HG03469 (cell line): ENCODE measurements around the gene KRTAP6-3.

ENCODE experiments used
- ATAC-seq: cut with Tn5 transposase; IDR thresholded peaks from one replicate; pipeline ENCODE4 v1.9.1; 2021; ENCODE audit warnings: mild to moderate bottlenecking, moderate library complexity, moderate number of reproducible peaks; ENCODE audit not compliant: unreplicated experiment

The KRTAP6-3 gene

DNA sequence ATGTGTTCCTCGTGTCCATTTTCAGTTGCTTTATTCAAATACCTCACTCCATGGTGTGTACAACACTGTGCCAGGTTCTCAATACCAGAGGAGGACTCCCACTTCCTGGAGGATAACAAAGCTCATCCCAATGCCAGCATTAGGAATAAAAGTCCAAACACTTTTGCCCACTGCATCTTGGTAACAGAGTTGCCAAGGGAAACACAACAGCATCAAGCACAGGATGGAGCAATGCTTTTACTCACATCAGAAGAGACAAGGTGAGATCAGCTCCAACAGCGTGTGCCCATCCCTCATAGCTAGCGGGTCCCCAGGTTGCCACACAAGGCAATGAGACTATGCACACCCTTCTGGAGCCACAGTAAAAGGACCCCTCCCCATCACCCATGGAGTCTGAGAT lies 31.1 kb downstream of the KRTAP6-3 start:
- no peak for ATAC-seq

DNA sequence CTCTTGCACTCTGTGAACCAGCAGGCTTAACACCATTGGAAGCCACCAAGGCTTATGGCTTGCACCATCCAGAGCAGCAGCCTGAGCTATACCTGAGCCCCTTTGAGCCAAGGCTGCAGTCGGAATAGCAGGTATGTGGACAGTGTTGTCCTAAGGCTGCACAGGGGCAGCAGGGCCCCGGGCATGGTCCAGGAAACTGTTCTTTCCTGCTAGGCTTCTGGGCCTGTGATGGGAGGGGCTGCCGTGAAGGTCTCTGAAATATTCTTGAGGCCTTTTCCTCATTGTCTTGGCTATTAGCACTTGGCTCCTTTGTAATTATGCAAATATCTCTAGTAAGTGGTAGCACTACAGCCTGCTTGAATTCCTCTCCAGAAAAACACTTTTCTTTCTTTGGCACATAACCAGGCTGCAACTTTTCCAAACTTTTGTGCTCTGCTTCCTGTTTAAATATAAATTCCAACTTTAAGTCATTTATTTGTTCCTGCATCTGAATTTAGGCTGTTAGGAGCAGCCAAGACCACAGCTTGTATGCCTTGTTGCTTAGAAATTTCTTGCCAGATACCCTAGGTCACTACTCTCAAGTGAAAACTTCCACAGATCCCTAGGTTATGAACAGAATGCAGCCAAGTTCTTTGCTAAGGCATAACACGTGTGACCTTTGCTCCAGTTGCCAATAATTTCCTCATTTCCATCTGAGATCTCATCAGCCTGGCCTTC lies 33.4 kb downstream of the KRTAP6-3 start:
- no peak for ATAC-seq

DNA sequence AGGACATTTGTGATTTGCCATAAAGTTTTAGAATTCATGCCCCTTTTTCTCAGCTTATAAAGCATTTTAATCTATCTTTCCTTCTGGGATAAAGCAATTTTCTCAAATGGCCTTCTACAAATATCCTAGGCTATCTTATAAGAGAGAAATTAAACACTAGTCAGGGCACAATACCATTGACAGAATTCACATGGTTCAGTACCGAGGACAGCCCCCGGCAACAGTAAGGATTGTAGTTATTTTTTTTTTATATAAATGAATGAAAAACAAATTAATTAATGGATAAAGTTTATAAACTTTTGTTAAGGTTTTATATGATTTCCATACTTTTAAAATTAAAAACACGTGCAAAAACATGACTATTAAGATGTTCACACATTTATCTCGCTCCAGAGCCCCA lies 35.9 kb downstream of the KRTAP6-3 start:
- no peak for ATAC-seq

DNA sequence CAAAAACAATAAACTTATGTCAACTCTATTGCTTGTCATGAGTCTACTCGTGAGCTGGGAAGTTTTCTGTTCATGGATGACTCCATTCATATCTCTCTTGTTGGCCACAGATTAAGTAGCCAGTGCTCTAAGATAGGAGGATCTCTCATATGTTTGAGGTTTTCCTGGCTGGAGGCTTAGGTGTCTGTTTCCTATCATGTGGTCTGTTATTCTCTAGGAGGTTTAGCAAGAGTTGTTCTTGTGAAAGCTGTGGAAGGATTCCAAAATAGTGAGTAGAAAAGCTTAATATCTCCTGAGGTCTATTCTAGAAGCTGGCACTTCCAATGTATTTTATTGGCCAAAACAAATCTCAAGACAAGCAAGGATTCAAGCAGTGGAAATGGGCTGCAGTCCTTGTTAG lies 37.0 kb downstream of the KRTAP6-3 start:
- ATAC-seq, result no peak

DNA sequence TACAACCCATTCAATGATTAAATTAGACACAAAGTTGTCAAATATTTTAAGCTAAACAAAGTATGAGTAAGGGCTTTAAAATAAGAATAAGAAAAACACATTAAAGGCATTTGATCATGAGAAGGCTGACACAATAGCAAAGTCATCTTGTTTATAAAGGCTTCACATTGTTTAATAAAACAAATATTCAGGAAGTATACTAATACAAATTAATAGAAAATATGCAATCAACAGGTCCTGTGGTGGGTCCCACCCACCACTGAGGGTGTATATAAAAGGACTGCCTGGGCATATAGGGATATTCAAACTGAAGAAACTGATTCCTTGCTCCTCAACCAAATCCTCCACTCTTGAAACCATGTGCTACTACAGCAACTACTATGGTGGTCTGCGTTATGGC lies 42.7 kb downstream of the KRTAP6-3 start, which contains the start of gene KRTAP20-2:
KRTAP20-2 (plus strand) TSS at position 301 of the 400 bp plus-strand sequence; CDS start at position 359, 58 bp downstream.
- no peak for ATAC-seq

DNA sequence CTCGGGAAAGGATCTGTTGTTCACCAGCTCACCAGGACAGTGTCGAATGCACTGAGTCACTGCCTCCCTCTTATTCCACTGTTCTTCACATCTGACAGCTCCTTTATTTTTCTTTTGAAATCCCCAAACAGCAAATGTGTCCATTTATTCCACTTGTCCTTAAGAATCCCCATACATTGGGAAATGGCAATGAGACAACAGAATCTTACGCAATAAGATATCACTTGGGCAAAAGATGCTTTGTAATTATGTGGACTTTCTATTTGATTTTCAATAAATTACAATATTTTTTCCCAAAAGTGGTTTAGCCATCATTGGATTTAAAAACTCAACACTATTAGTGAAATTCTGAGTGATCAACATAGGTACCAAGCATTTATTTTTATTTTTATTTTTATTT lies 46.4 kb downstream of the KRTAP6-3 start:
- no peak for ATAC-seq

DNA sequence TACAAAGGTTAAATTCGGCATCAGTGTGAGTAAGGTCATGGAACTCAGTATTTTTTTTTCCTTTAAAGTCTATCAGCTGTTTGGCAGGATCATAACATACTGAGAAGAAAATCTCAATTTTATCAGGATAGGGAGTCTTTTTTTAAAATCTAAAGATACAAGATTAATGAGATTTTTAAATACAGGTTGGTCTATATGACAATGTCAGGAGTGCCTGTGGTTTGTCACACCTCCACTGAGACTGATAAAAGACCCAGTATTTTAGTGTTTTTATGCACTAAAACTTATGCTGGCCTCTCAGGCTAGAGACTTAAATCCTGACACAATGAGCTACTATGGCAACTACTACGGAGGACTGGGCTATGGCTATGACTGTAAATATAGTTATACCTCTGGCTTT lies 50.3 kb downstream of the KRTAP6-3 start, which contains the start of gene KRTAP20-3:
KRTAP20-3 (plus strand) TSS at position 301 of the 400 bp plus-strand sequence.
- no peak for ATAC-seq
